ENCODE results near the gene LRRC72.

LRRC72 gene

GRCh38 chr7:16599860-16600259 lies 73.2 kb downstream of the LRRC72 start:
- Histone ChIP-seq H2BK12ac (ENCODE audit: low read length) (no peak overlapping the region), H3K9ac (ENCODE audit: low read depth, low read length, poor library complexity) (no peak overlapping the region), H3K27ac (replicated peaks; ENCODE audit: low read length) (no peak overlapping the region), H3K4me1 (ENCODE audit: control insufficient read depth in 2 of 2, insufficient read depth in 1 of 2, low read depth in 1 of 2, low read length in 2 of 2) (peaks cover 0 to 8% of the 10 kb centered on the region in 2 donors), H3K9me3 (replicated peaks in 1 of 2; ENCODE audit: control insufficient read depth in 2 of 2, insufficient read depth in 1 of 2, low read depth in 1 of 2, low read length in 2 of 2) (no peaks in the 10 kb centered on the region), H2BK5ac (ENCODE audit: low read length) (no peak overlapping the region), H2AK5ac (ENCODE audit: low read depth, low read length) (no peak overlapping the region), H3K23ac (ENCODE audit: low read depth, low read length, poor library complexity) (no peak overlapping the region), H3K27me3 (ENCODE audit: control insufficient read depth in 3 of 3, insufficient read depth in 3 of 3, low read depth in 1 of 3, low read length in 3 of 3) (no peaks in the 10 kb centered on the region), H2BK15ac (ENCODE audit: low read length) (no peak overlapping the region), H4K91ac (ENCODE audit: low read depth, low read length, poor library complexity) (no peak overlapping the region), H3K4me3 (ENCODE audit: low read length in 2 of 2) (no peak overlapping the region), H3K79me1 (ENCODE audit: low read depth, low read length) (no peaks in the 10 kb centered on the region), H3K36me3 (replicated peaks in 1 of 2; ENCODE audit: control insufficient read depth in 2 of 2, insufficient read depth in 2 of 2, low read length in 2 of 2) (peaks cover 12 to 64% of the 10 kb centered on the region in 2 donors), H2BK120ac (ENCODE audit: low read depth, low read length) (no peak overlapping the region), H3K18ac (ENCODE audit: low read length) (no peak overlapping the region), H3K14ac (ENCODE audit: low read length) (no peak overlapping the region), H2AFZ (ENCODE audit: low read length) (no peak overlapping the region), H4K8ac (ENCODE audit: low read depth, low read length) (no peak overlapping the region), H3K4me2 (ENCODE audit: insufficient read depth, low read length, poor library complexity, severe bottlenecking) (no peak overlapping the region), H3K4ac (ENCODE audit: low read length) (no peak overlapping the region)
- no peak for DNase-seq (ENCODE audit: low spot score)
- WGBS, 2 donors (ENCODE audit: extremely low coverage in 2 of 2, insufficient read length in 2 of 2, insufficient replicate concordance in 1 of 2), result no CpG with 5 or more reads among the region's 7 CpGs

GRCh38 chr7:16603633-16604032 lies 77.0 kb downstream of the LRRC72 start:
- H3K27ac ChIP-seq (replicated peaks; ENCODE audit: low read length), result no peak overlapping the region
- H3K36me3 ChIP-seq (replicated peaks in 1 of 2; ENCODE audit: control insufficient read depth in 2 of 2, insufficient read depth in 2 of 2, low read length in 2 of 2), result peaks cover 18 to 86% of the 10 kb centered on the region in 2 donors
- H4K8ac ChIP-seq (ENCODE audit: low read depth, low read length), result no peak overlapping the region
- H2BK5ac ChIP-seq (ENCODE audit: low read length), result no peak overlapping the region
- no peak for DNase-seq (ENCODE audit: low spot score)
- H3K4ac ChIP-seq (ENCODE audit: low read length), result no peak overlapping the region
- no peaks in the 10 kb centered on the region for H3K79me1 ChIP-seq (ENCODE audit: low read depth, low read length)
- no peaks in the 10 kb centered on the region for H3K9me3 ChIP-seq (replicated peaks in 1 of 2; ENCODE audit: control insufficient read depth in 2 of 2, insufficient read depth in 1 of 2, low read depth in 1 of 2, low read length in 2 of 2)
- no peak overlapping the region for H3K23ac ChIP-seq (ENCODE audit: low read depth, low read length, poor library complexity)
- H2AK5ac ChIP-seq (ENCODE audit: low read depth, low read length), result no peak overlapping the region
- no peak overlapping the region for H2BK15ac ChIP-seq (ENCODE audit: low read length)
- H3K27me3 ChIP-seq (ENCODE audit: control insufficient read depth in 3 of 3, insufficient read depth in 3 of 3, low read depth in 1 of 3, low read length in 3 of 3), result no peaks in the 10 kb centered on the region
- no peak overlapping the region for H2BK120ac ChIP-seq (ENCODE audit: low read depth, low read length)
- no peak overlapping the region for H2BK12ac ChIP-seq (ENCODE audit: low read length)
- H3K4me1 ChIP-seq (ENCODE audit: control insufficient read depth in 2 of 2, insufficient read depth in 1 of 2, low read depth in 1 of 2, low read length in 2 of 2), result no peaks in the 10 kb centered on the region
- no peak overlapping the region for H3K18ac ChIP-seq (ENCODE audit: low read length)
- H3K9ac ChIP-seq (ENCODE audit: low read depth, low read length, poor library complexity), result no peak overlapping the region
- no peak overlapping the region for H3K14ac ChIP-seq (ENCODE audit: low read length)
- no peak overlapping the region for H3K4me3 ChIP-seq (ENCODE audit: low read length in 2 of 2)
- no peak overlapping the region for H3K4me2 ChIP-seq (ENCODE audit: insufficient read depth, low read length, poor library complexity, severe bottlenecking)
- H2AFZ ChIP-seq (ENCODE audit: low read length), result no peak overlapping the region
- no peak overlapping the region for H4K91ac ChIP-seq (ENCODE audit: low read depth, low read length, poor library complexity)

- Histone ChIP-seq H3K4me3 (ENCODE audit: low read length in 2 of 2) (no peak overlapping the region), H3K18ac (ENCODE audit: low read length) (no peak overlapping the region), H2AFZ (ENCODE audit: low read length) (no peak overlapping the region), H3K4me2 (ENCODE audit: insufficient read depth, low read length, poor library complexity, severe bottlenecking) (no peak overlapping the region), H3K79me1 (ENCODE audit: low read depth, low read length) (no peaks in the 10 kb centered on the region), H2BK12ac (ENCODE audit: low read length) (no peak overlapping the region), H3K9me3 (replicated peaks in 1 of 2; ENCODE audit: control insufficient read depth in 2 of 2, insufficient read depth in 1 of 2, low read depth in 1 of 2, low read length in 2 of 2) (no peaks in the 10 kb centered on the region), H3K23ac (ENCODE audit: low read depth, low read length, poor library complexity) (no peak overlapping the region), H3K27me3 (ENCODE audit: control insufficient read depth in 3 of 3, insufficient read depth in 3 of 3, low read depth in 1 of 3, low read length in 3 of 3) (no peaks in the 10 kb centered on the region), H3K27ac (replicated peaks; ENCODE audit: low read length) (no peak overlapping the region), H4K8ac (ENCODE audit: low read depth, low read length) (no peak overlapping the region), H3K9ac (ENCODE audit: low read depth, low read length, poor library complexity) (no peak overlapping the region), H2BK120ac (ENCODE audit: low read depth, low read length) (no peak overlapping the region), H2AK5ac (ENCODE audit: low read depth, low read length) (no peak overlapping the region), H3K4me1 (ENCODE audit: control insufficient read depth in 2 of 2, insufficient read depth in 1 of 2, low read depth in 1 of 2, low read length in 2 of 2) (no peaks in the 10 kb centered on the region), H3K36me3 (replicated peaks in 1 of 2; ENCODE audit: control insufficient read depth in 2 of 2, insufficient read depth in 2 of 2, low read length in 2 of 2) (peaks cover 19 to 90% of the 10 kb centered on the region in 2 donors), H3K14ac (ENCODE audit: low read length) (no peak overlapping the region), H2BK5ac (ENCODE audit: low read length) (no peak overlapping the region), H4K91ac (ENCODE audit: low read depth, low read length, poor library complexity) (no peak overlapping the region), H2BK15ac (ENCODE audit: low read length) (no peak overlapping the region), H3K4ac (ENCODE audit: low read length) (no peak overlapping the region)
- WGBS, 2 donors (ENCODE audit: extremely low coverage in 2 of 2, insufficient read length in 2 of 2, insufficient replicate concordance in 1 of 2), result no CpG with 5 or more reads among the region's 3 CpGs
- no peak for DNase-seq (ENCODE audit: low spot score)
Measured at GRCh38 chr7:16604054-16604453, 77.4 kb downstream of the LRRC72 start.

GRCh38 chr7:16606704-16607103 lies 80.1 kb downstream of the LRRC72 start:
- Histone ChIP-seq H3K79me1 (ENCODE audit: low read depth, low read length) (no peaks in the 10 kb centered on the region), H3K9me3 (replicated peaks in 1 of 2; ENCODE audit: control insufficient read depth in 2 of 2, insufficient read depth in 1 of 2, low read depth in 1 of 2, low read length in 2 of 2) (no peaks in the 10 kb centered on the region), H4K8ac (ENCODE audit: low read depth, low read length) (no peak overlapping the region), H3K18ac (ENCODE audit: low read length) (no peak overlapping the region), H3K4me2 (ENCODE audit: insufficient read depth, low read length, poor library complexity, severe bottlenecking) (no peak overlapping the region), H2BK12ac (ENCODE audit: low read length) (no peak overlapping the region), H2BK15ac (ENCODE audit: low read length) (no peak overlapping the region), H3K27ac (replicated peaks; ENCODE audit: low read length) (no peak overlapping the region), H3K14ac (ENCODE audit: low read length) (no peak overlapping the region), H2AK5ac (ENCODE audit: low read depth, low read length) (no peak overlapping the region), H3K27me3 (ENCODE audit: control insufficient read depth in 3 of 3, insufficient read depth in 3 of 3, low read depth in 1 of 3, low read length in 3 of 3) (no peaks in the 10 kb centered on the region), H3K36me3 (replicated peaks in 1 of 2; ENCODE audit: control insufficient read depth in 2 of 2, insufficient read depth in 2 of 2, low read length in 2 of 2) (peaks cover 16 to 86% of the 10 kb centered on the region in 2 donors), H2BK120ac (ENCODE audit: low read depth, low read length) (no peak overlapping the region), H3K9ac (ENCODE audit: low read depth, low read length, poor library complexity) (no peak overlapping the region), H3K23ac (ENCODE audit: low read depth, low read length, poor library complexity) (no peak overlapping the region), H2AFZ (ENCODE audit: low read length) (no peak overlapping the region), H3K4me3 (ENCODE audit: low read length in 2 of 2) (no peak overlapping the region), H2BK5ac (ENCODE audit: low read length) (no peak overlapping the region), H4K91ac (ENCODE audit: low read depth, low read length, poor library complexity) (no peak overlapping the region), H3K4me1 (ENCODE audit: control insufficient read depth in 2 of 2, insufficient read depth in 1 of 2, low read depth in 1 of 2, low read length in 2 of 2) (no peaks in the 10 kb centered on the region), H3K4ac (ENCODE audit: low read length) (no peak overlapping the region)
- DNase-seq (ENCODE audit: low spot score), result no peak
- WGBS, 2 donors (ENCODE audit: extremely low coverage in 2 of 2, insufficient read length in 2 of 2, insufficient replicate concordance in 1 of 2), result no CpG with 5 or more reads among the region's 3 CpGs

Data from neuronal stem cell (in vitro differentiated cells).